ENCODE results near the gene PIK3AP1.
A peak's percentile ranks its signal among the peaks of the same experiment; 100 is the strongest.
"Not testable (repeated sequence)": the region's sequence is repeated elsewhere in the genome, so short reads cannot be mapped to it uniquely, and the experiment has no call there.

PIK3AP1 gene

GRCh38 chr10:96600337-96600736 lies 120.0 kb downstream of the PIK3AP1 start:
- no peak for DNase-seq

DNA sequence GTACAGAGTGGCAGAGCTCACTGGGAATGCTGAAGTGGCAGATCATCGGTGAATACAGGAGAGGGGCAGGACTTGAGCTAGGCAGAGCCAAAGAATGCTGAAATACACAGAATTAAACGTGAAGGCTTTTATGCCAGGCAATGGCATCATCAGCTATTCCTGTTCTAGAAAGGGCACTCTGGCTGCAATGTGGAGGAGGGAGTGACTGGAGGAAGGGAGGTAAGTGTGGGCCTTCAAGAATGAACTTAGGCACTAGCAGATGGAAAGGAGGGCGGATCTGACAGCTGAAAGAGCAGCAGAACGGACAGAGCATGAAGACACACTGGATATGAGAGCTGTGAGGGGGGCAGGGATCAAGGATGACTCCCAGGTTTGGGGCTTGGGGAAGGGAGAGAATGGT lies 121.5 kb downstream of the PIK3AP1 start:
- no peak for DNase-seq

- no peak for DNase-seq
Measured at GRCh38 chr10:96596422-96597407, 123.6 kb downstream of the PIK3AP1 start.

GRCh38 chr10:96595741-96596140 lies 124.6 kb downstream of the PIK3AP1 start:
- no peak for DNase-seq

DNA sequence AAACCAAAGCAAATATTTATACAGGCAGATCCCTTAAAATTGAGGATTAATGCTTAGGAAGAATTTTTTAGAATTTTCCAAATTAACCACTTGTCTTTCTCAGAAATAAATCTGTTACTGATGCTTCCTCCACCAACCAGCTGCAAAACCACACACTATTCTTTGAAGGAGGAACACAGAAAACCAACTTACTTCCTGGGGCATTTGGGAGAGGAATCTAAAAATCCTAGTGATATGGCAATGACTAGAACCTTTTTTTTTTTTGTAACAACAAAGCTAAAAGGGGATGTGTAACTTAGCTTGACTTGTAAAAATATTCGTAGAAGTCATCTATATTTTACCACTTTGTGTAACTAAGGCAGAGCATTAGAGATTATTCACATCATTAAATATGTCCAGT lies 128.4 kb downstream of the PIK3AP1 start:
- DNase-seq: no peak

- DNase-seq: no peak
Measured at GRCh38 chr10:96588616-96589419, 131.5 kb downstream of the PIK3AP1 start.

- DNase-seq: no peak
Measured at GRCh38 chr10:96588060-96588554, 132.2 kb downstream of the PIK3AP1 start.

- DNase-seq: no peak
Measured at GRCh38 chr10:96587264-96588059, 132.9 kb downstream of the PIK3AP1 start.

- peak; percentile 79 for DNase-seq
Measured at GRCh38 chr10:96586419-96587263, 133.7 kb downstream of the PIK3AP1 start, which contains the start of gene TM9SF3. Gene TM9SF3, minus strand, starts transcription at chr10:96587012. Its CDS starts 177 bp downstream, at chr10:96586835.

DNA sequence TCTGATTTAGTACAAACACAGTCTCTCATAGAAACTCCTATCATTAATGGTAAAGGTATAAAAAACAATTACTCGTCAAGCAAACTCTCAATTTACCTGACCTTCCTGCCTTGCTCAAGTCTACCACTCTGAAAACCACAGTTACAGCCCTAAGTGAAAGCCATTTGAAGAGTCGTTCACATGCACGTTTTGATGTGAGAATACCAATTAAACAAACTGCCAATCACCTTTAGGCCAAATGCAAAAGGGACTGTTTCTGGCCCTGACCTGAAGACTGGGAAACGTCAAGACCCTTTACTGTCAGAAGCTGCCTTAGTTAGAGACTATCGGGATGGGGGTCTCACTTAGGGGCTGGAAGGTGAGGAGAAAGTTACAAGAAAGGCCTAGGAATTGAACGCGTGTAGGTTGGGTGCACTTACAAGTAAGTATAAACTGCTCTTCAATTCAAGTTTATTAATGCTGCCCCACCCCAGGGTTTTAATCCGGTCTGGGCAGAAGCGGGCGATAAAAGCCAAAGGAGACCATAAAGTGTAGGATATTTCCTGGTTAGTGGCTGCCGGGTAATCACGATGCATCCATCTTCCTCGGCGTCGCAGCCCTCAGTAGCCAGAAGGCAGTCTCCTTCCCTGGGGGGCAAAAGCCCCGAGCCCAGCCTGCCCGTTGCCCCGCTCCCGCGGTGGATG lies 134.4 kb downstream of the PIK3AP1 start:
- no peak for DNase-seq

- DNase-seq: no peak
Measured at GRCh38 chr10:96584474-96584873, 135.8 kb downstream of the PIK3AP1 start.

GRCh38 chr10:96584035-96584434 lies 136.3 kb downstream of the PIK3AP1 start:
- DNase-seq: no peak

DNA sequence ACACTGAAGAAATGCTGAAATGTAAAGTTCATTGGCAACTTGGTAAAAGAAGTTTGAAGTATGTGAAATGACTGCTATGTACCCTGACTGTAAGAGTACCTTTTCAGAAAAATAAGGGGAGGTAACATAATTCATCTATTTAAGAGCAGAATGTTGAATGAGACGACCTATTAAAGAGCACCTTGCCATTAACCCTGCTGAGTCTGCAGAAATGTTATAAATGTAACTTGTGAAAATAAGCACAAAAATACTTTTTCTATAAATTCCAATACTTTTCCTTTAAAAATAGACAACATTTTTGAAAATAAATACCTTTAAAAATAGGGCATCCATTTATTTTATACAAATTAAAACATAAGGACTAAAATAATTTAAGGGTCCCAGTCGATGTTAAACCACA lies 141.2 kb downstream of the PIK3AP1 start:
- no peak for DNase-seq

DNA sequence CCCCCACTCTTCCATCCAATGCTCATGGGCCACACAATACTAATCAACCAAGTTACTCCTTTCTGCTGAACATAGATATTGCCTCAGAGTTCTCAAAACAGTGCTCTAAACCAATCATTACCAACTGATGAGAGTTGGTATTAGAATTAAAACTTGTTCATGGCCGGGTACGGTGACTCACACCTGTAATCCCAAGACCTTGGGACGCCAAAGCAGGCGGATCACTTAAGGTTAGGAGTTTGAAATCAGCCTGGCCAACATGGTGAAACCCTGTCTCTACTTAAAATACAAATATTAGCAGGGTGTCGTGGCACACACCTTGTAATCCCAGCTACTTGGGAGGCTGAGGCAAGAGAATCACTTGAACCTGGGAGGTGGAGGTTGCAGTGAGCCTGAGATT lies 141.7 kb downstream of the PIK3AP1 start:
- DNase-seq: no peak

- no peak for DNase-seq
Measured at GRCh38 chr10:96578022-96578421, 142.3 kb downstream of the PIK3AP1 start.

DNA sequence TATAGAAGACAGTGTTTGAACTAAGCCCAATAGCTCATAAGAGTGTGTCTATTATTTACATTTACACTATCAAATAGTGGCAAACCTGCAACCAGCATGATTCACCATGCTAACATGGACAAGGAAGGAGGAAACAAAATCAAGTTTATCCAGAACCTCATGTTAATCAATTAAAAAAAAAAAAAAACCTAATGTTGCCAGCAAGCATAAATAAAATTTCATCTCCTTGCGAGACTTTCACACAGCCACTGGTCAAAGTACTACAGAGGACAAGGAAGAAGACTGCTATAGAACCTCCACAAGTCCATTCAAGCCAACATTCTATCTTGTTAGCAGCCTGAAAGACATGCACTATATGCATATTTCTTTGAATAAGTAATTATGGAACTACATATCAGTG lies 143.2 kb downstream of the PIK3AP1 start:
- DNase-seq: no peak

DNA sequence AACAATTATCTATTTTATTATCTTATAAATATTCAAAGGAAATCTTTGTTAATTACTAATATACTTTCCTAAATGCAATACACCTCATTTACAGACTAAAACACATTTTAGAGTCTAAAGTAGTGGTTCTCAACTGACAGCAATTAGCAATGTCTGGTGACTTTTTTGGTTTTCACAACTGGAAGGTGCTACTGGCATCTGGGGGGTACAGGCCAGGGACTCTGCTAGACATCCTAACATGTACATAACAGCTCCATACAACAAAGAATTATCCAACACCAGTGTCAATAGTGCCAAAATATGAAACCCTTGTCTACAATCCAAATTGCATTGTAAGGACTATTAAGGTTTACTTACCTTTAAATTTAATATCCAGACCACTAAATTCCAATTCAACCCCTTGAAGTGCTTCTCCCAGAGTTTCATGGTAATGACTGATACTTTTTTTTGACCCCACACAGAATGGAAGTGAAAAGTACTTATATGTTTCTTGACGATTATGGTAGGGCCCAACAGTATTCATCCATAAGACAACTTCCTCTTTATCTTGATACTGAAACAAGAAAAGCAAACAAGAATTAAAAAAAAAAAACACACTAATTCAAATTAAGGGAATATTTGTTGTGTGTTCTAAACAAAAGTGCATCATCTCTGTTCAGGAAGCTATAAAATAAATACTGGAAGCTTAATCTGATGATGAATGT lies 143.9 kb downstream of the PIK3AP1 start:
- DNase-seq: no peak

- DNase-seq: not testable (repeated sequence)
Measured at GRCh38 chr10:96574564-96574963, 145.8 kb downstream of the PIK3AP1 start.

DNA sequence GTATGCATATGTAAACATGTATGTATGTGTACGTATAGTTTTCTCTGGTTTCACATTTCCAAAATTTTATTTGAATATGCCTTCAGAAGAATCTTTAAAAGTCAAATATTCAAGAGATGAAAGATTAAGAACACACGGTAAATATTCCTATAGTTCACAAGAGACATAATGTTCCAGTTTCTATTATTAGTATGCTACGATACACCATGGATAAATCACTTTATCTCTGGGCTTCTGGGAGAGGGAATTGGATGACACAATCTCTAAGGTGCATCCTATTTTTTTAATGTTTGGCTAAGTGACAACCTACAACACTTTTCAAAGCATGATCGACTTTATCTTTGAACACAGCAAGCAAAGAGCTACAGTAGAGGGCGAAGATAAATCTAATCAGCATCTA lies 147.3 kb downstream of the PIK3AP1 start:
- DNase-seq: no peak
